Measurements from ENCODE around the gene GTSF1L.

The GTSF1L gene

DNA sequence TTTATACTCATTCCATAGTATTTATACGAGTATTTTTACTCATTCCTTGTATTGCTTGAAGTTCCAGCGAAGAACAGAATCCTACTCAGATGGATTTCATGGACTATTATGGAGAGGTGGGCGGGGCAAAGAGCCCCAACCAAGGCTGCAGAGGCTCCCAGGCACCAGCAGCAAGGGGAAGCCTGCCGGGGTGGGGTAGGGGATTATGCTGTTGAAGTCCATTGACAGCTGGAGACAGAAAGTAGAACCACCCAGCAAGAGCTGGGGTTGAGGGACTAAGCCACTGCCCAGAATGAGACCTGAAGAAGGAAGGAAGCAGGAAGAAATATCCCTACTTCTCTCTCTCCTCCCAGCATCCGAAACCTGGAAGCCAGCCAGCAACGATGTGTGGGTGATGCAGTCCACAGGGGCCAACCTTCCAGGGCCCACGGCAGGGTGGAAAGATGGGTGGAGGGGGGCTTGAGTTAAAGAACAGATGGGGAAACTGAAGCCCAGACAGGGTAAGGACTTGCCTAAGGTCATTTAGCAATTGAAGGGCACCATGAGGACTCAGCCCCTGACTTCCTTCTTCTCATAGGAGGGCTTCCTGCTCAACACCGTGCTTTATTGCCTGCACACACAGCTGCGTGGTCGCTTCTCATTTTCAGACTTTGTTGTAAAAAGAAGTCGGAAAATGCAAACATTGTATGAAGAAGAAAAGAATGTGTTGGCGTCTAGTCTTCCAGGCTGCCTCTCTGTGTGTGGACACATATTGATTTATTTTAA, 18.3 kb upstream of the GTSF1L start:
- DNase-seq (ENCODE audit: low read depth) = no peak

- DNase-seq (ENCODE audit: low read depth) = no peak
Measured at GRCh38 chr20:43744151-43744611, 17.4 kb upstream of the GTSF1L start.

- DNase-seq (ENCODE audit: low read depth) = no peak
Measured at GRCh38 chr20:43740642-43741041, 13.8 kb upstream of the GTSF1L start.

DNA sequence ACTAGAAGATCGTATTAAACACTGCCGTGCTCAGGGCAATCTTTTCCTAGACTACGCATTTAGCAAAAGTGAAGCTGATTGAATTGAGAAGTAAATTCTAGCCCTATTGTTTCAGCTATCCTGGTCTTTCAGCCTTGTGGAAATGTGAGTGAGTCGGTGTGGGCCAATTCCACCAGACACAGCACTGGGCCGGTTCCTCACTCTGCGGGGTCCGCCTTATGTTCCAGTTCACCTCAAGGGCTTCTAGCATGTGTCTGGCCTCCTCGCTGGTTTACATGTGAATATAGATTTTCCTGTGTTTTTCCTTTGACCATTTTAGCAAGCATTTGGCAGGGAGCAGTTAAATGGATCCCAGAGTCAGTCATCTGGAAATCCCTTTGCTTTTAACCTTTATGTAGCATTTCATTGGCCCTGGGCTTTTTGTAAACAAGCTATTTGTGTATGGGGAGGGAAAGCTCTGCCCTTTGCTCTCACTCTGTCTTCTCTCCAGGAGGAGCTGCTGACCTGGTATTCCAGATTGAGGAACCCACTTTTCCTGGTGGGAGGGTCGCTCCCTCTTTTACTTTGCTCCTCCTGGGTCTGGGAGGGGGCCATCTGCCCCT, 12.4 kb upstream of the GTSF1L start:
- no peak for DNase-seq (ENCODE audit: low read depth)

- no peak for DNase-seq (ENCODE audit: low read depth)
Measured at GRCh38 chr20:43737925-43738324, 11.1 kb upstream of the GTSF1L start.

GRCh38 chr20:43736588-43737158, 9.9 kb upstream of the GTSF1L start:
- DNase-seq (ENCODE audit: low read depth) = no peak

GRCh38 chr20:43731927-43732326, 5.1 kb upstream of the GTSF1L start:
- DNase-seq (ENCODE audit: low read depth) = no peak

DNA sequence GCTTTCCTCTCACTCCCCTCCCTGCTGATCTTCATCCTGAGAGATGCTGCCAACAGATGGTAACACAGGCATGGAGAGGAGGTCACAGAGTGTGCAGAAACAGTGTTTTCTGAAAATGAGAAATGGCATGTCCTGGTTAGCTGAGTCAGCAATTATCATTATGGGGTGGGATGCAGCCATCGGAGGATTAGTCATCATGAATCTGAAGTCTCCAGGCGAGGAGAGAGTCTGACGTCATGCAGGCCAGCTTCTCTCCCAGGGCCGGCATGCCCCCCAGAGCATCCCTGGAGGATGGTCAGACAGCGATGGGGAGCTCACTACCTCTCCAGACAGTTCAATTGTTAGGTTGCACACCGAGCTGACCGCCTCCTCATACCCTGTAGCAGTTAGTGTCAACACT, 4.7 kb upstream of the GTSF1L start:
- no peak for DNase-seq (ENCODE audit: low read depth)

GRCh38 chr20:43728686-43729255, 2.0 kb upstream of the GTSF1L start:
- no peak for DNase-seq (ENCODE audit: low read depth)

GRCh38 chr20:43727980-43728590, 1.3 kb upstream of the GTSF1L start:
- no peak for DNase-seq (ENCODE audit: low read depth)

- DNase-seq (ENCODE audit: low read depth) = no peak
Measured at GRCh38 chr20:43726333-43726732, 469 bp downstream of the GTSF1L start.

- DNase-seq (ENCODE audit: low read depth) = no peak
Measured at GRCh38 chr20:43725666-43726065, 1.1 kb downstream of the GTSF1L start.

GRCh38 chr20:43724383-43724782, 2.4 kb downstream of the GTSF1L start:
- no peak for DNase-seq (ENCODE audit: low read depth)

- DNase-seq (ENCODE audit: low read depth) = no peak
Measured at GRCh38 chr20:43723735-43724134, 3.1 kb downstream of the GTSF1L start.

GRCh38 chr20:43723186-43723585, 3.6 kb downstream of the GTSF1L start:
- DNase-seq (ENCODE audit: low read depth) = no peak

GRCh38 chr20:43722153-43722505, 4.7 kb downstream of the GTSF1L start:
- DNase-seq (ENCODE audit: low read depth) = no peak

- no peak for DNase-seq (ENCODE audit: low read depth)
Measured at GRCh38 chr20:43721429-43722152, 5.2 kb downstream of the GTSF1L start.

- no peak for DNase-seq (ENCODE audit: low read depth)
Measured at GRCh38 chr20:43721097-43721428, 5.7 kb downstream of the GTSF1L start.

GRCh38 chr20:43720007-43720406, 6.8 kb downstream of the GTSF1L start:
- DNase-seq (ENCODE audit: low read depth) = no peak

DNA sequence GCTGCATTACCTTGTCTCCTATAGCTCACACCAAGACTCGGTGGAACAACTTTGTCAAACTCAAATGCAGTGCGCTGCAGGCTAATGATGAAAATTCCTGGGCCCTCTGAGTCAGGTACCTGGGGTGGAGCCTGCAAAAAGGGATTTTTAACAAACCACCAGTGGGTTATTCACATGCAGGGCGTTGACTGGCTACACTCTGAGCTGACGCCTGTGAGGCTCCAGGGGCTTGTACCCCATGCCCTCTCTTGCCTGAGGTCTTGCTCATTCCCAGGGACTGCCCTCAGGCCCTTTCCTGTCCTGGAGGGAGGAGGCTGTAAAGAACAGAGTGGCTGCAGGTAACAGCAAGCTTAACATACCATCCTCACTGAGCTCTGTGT, 9.2 kb downstream of the GTSF1L start:
- DNase-seq (ENCODE audit: low read depth) = no peak

DNA sequence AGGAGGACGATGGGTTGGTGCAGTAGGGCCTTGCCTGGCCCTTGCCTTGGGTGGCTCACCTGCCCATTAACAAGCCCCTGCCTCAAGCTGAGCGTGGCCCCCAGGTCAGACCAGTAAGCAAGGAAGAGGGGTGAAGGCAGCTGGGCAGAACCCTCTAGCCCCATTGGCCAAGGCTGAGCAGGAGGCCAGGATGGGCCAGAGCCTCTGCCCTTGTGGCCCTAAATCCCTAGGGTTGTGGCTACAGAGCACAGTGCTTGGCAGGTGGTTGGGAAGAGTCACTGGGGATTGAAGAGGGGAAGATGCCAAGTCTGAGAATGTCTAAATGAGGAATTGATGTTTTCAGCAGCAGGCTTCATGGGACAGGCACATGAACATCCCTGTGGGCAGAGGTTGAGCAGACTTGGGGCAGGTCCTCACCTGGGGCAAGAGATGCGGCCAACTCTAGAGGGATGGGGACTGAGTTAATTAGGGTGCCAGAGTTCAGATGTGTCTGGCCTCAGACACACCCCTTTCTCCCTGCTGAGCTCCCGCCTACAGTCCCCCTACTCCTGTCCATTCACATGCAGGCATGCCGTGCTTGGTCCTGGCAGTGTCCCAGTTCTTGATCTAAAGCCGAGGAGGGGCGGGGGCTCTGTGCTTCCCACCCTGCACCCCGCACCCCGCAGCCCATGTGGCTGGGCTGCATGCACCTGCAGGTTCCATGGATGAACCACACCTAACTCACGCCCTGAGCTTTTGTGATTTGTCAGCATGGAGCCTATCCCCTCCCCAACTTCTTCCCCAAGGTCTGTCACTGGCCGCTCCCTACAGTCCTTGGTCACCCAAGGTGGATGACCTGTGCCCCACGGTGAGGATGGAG, 9.8 kb downstream of the GTSF1L start:
- DNase-seq (ENCODE audit: low read depth) = no peak

Data from activated T-helper 1 cell treated with Interleukin-2 at 50 U/mL for 16 hours (primary cell).